ENCODE data around the gene SVIL. TPM values are rescaled to one million over a fixed set of nuclear protein-coding genes. Genes with fewer than 3 reads are reported as not detected.

The SVIL gene
- total and polyA plus RNA-seq, 2 of the 13 experiments (the other 11 are each of a cell fraction or from before 2014, with no cell fraction given) = 3.9 to 12.1 TPM

DNA sequence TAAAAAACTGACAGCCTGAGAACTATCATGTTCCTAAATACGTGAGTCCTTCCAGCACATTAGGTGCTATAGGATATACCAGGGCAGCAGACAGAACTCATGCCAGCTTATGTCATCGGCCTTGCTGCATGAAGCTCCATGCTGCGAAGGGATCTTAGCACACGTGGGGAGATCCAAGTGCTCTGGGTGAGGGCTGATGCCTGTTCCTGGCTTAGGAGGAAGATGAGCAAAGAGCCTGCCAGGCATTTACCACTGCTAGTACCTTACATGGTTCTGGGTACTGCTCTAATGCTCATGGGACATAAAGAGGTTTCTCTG lies 43.2 kb downstream of the SVIL start:
- Histone ChIP-seq H3K4me1 (ENCODE audit: insufficient read depth, low read length) (peaks cover 43% of the 10 kb centered on the region), H3K79me2 (ENCODE audit: insufficient read depth, low read length) (no peaks in the 10 kb centered on the region)
- FAIRE-seq = no peak
- TF ChIP-seq ZZZ3 (CRISPR knock-in tag; IDR thresholded peaks at IDR 0.05; ENCODE audit: borderline replicate concordance) = no peak
- no peak for TF ChIP-seq MAF1 (CRISPR knock-in tag; IDR thresholded peaks at IDR 0.05; ENCODE audit: borderline replicate concordance)
- TF ChIP-seq, protein P1, sequence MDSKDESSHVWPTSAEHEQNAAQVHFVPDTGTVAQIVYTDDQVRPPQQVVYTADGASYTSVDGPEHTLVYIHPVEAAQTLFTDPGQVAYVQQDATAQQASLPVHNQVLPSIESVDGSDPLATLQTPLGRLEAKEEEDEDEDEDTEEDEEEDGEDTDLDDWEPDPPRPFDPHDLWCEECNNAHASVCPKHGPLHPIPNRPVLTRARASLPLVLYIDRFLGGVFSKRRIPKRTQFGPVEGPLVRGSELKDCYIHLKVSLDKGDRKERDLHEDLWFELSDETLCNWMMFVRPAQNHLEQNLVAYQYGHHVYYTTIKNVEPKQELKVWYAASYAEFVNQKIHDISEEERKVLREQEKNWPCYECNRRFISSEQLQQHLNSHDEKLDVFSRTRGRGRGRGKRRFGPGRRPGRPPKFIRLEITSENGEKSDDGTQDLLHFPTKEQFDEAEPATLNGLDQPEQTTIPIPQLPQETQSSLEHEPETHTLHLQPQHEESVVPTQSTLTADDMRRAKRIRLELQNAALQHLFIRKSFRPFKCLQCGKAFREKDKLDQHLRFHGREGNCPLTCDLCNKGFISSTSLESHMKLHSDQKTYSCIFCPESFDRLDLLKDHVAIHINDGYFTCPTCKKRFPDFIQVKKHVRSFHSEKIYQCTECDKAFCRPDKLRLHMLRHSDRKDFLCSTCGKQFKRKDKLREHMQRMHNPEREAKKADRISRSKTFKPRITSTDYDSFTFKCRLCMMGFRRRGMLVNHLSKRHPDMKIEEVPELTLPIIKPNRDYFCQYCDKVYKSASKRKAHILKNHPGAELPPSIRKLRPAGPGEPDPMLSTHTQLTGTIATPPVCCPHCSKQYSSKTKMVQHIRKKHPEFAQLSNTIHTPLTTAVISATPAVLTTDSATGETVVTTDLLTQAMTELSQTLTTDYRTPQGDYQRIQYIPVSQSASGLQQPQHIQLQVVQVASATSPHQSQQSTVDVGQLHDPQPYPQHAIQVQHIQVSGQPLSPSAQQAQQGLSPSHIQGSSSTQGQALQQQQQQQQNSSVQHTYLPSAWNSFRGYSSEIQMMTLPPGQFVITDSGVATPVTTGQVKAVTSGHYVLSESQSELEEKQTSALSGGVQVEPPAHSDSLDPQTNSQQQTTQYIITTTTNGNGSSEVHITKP (CRISPR knock-in tag; IDR thresholded peaks at IDR 0.05; ENCODE audit: low read depth) = no peak
- TF ChIP-seq NFYB (CRISPR knock-in tag; IDR thresholded peaks at IDR 0.05) = no peak
- no peak for TF ChIP-seq HNRNPH1 (optimal IDR thresholded peaks at IDR 0.05; ENCODE audit: low read depth, low read length)
- no peak for TF ChIP-seq SATB2 (CRISPR knock-in tag; IDR thresholded peaks at IDR 0.05)
- TF ChIP-seq, protein P2, sequence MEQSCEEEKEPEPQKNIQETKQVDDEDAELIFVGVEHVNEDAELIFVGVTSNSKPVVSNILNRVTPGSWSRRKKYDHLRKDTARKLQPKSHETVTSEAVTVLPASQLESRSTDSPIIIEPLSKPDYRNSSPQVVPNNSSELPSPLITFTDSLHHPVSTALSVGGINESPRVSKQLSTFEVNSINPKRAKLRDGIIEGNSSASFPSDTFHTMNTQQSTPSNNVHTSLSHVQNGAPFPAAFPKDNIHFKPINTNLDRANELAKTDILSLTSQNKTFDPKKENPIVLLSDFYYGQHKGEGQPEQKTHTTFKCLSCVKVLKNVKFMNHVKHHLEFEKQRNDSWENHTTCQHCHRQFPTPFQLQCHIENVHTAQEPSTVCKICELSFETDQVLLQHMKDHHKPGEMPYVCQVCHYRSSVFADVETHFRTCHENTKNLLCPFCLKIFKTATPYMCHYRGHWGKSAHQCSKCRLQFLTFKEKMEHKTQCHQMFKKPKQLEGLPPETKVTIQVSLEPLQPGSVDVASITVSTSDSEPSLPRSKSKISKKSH (CRISPR knock-in tag; IDR thresholded peaks at IDR 0.05; ENCODE audit: borderline replicate concordance) = no peak
- TF ChIP-seq, protein P3, sequence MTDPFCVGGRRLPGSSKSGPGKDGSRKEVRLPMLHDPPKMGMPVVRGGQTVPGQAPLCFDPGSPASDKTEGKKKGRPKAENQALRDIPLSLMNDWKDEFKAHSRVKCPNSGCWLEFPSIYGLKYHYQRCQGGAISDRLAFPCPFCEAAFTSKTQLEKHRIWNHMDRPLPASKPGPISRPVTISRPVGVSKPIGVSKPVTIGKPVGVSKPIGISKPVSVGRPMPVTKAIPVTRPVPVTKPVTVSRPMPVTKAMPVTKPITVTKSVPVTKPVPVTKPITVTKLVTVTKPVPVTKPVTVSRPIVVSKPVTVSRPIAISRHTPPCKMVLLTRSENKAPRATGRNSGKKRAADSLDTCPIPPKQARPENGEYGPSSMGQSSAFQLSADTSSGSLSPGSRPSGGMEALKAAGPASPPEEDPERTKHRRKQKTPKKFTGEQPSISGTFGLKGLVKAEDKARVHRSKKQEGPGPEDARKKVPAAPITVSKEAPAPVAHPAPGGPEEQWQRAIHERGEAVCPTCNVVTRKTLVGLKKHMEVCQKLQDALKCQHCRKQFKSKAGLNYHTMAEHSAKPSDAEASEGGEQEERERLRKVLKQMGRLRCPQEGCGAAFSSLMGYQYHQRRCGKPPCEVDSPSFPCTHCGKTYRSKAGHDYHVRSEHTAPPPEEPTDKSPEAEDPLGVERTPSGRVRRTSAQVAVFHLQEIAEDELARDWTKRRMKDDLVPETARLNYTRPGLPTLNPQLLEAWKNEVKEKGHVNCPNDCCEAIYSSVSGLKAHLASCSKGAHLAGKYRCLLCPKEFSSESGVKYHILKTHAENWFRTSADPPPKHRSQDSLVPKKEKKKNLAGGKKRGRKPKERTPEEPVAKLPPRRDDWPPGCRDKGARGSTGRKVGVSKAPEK (CRISPR knock-in tag; IDR thresholded peaks at IDR 0.05; ENCODE audit: borderline replicate concordance) = no peak
- no peak for TF ChIP-seq ZNF24 (IDR thresholded peaks at IDR 0.05)
- no peak for TF ChIP-seq GMEB1 (CRISPR knock-in tag; IDR thresholded peaks at IDR 0.05; ENCODE audit: borderline replicate concordance)
- no peak for TF ChIP-seq ZFP36 (IDR thresholded peaks at IDR 0.05; ENCODE audit: borderline replicate concordance, low read depth, low read length, partially characterized antibody)

More for the DNA sequence above, 43.2 kb downstream of the SVIL start:
- in situ Hi-C loops (cut with HindIII; ENCODE audit: extremely low pct_ligation_motif_present, low pct_unique_long_range_greater_than_20kb) (no loop called here), intact Hi-C loops (cut with micrococcal nuclease; ENCODE audit: unreplicated experiment) (loop anchor here (5.0 kb wide), 2 partner anchors 54 to 74 kb away; no protein-coding TSS in a partner anchor)
- Histone ChIP-seq H3K27me3 (ENCODE audit: control insufficient read depth in 1 of 2, insufficient read depth in 2 of 2, low read length in 2 of 2) (no peaks in the 10 kb centered on the region), H2AFZ (ENCODE audit: low read length) (no peak overlapping the region), H3K4me3 (replicated peaks in 1 of 3; ENCODE audit: insufficient read depth in 1 of 3, low read depth in 2 of 3, low read length in 3 of 3) (no peak overlapping the region), H3K9ac (ENCODE audit: insufficient read depth, low read depth, low read length) (no peak overlapping the region), H3K9me3 (ENCODE audit: low read length) (no peaks in the 10 kb centered on the region), H3K27ac (ENCODE audit: extremely low read length, insufficient read depth, low read length) (no peak overlapping the region), H3K36me3 (replicated peaks in 1 of 2; ENCODE audit: control insufficient read depth in 1 of 2, insufficient read depth in 2 of 2, low read length in 2 of 2) (no peaks in the 10 kb centered on the region), H3K4me2 (ENCODE audit: low read depth, low read length) (no peak overlapping the region), H4K20me1 (ENCODE audit: insufficient read depth, low read length) (no peaks in the 10 kb centered on the region)
- DNase-seq (ENCODE audit: low spot score) (no peak), ATAC-seq (no peak)
- 95% methylated on average over 4 of the region's 4 CpGs for WGBS (ENCODE audit: low lambda C conversion rate)
- BruUV-seq (replicated peaks) = no TSS peak
- POLR2A ChIA-PET = no interaction called here
- CTCF ChIA-PET (ENCODE audit: low intra/inter-chr PET ratio, low total read pairs) = interaction anchor here (1.8 kb wide), 1 partner anchor 144 kb away, joined by 7 read pairs; no protein-coding TSS in a partner anchor
